ENCODE data around the gene CASP8. TPM values are rescaled to one million over a fixed set of nuclear protein-coding genes. Genes with fewer than 3 reads are reported as not detected.
"Not testable (repeated sequence)": the region's sequence is repeated elsewhere in the genome, so short reads cannot be mapped to it uniquely, and the experiment has no call there.

CASP8 gene
- total and polyA plus RNA-seq, 2 of the 8 experiments (the other 6 are each of a cell fraction or from before 2014, with no cell fraction given) = 2.3 to 3.6 TPM

DNA sequence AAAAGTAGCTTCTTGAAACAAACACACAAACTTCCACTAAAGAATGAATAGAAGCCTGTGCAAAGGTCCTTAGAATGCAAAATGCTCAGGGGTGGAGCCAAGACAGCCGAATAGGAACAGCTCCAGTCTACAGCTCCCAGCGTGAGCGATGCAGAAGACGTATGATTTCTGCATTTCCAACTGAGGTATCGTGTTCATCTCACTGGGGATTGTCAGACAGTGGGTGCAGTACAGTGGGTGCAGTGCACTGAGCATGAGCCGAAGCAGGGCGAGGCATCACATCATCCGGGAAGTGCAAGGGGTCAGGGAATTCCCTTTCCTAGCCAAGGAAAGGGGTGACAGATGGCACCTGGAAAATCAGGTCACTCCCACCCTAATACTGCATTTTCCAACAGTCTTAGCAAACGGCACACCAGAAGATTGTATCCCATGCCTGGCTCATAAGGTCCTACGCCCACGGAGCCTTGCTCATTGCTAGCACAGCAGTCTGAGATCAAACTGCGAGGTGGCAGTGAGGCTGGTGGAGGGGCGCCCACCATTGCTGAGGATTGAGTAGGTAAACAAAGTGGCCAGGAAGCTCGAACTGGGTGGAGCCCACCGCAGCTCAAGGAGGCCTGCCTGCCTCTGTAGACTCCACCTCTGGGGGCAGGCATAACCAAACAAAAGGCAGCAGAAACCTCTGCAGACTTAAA lies 30.3 kb downstream of the CASP8 start:
- H2AFZ ChIP-seq (ENCODE audit: low read length); H3K79me1 ChIP-seq (ENCODE audit: low read depth, low read length); H4K20me1 ChIP-seq (replicated peaks in 1 of 2; ENCODE audit: control insufficient read depth in 1 of 2, insufficient read depth in 2 of 2, low read length in 2 of 2); H3K27me3 ChIP-seq (replicated peaks in 1 of 4; ENCODE audit: control insufficient read depth in 3 of 4, extremely low read depth in 1 of 4, insufficient read depth in 3 of 4, low read length in 3 of 4); POLR2A ChIA-PET (ENCODE audit: partially characterized antibody); H3K36me3 ChIP-seq (ENCODE audit: control insufficient read depth in 2 of 4, insufficient read depth in 4 of 4, low read length in 3 of 4); H4K8ac ChIP-seq (ENCODE audit: extremely low read depth, insufficient read depth, low read length); H3K9me3 ChIP-seq (ENCODE audit: insufficient read depth in 2 of 2, low read depth in 1 of 2, low read length in 1 of 2); DNase-seq (ENCODE audit: low read depth in 1 of 2, low spot score in 2 of 2); H3K4me2 ChIP-seq (ENCODE audit: insufficient read depth in 1 of 2, low read depth in 2 of 2, low read length in 2 of 2); H3K79me2 ChIP-seq (ENCODE audit: control insufficient read depth in 1 of 2, insufficient read depth in 2 of 2, low read length in 2 of 2); H3K14ac ChIP-seq (ENCODE audit: insufficient read length); H3K23ac ChIP-seq (ENCODE audit: insufficient read length); H2BK20ac ChIP-seq (ENCODE audit: low read length); FAIRE-seq; H3K4ac ChIP-seq (replicated peaks; ENCODE audit: insufficient read length, low read depth, low read length); H2BK5ac ChIP-seq (ENCODE audit: low read depth, low read length); H3K4me3 ChIP-seq (ENCODE audit: extremely low read depth in 1 of 4, insufficient read depth in 2 of 4, low read depth in 3 of 4, low read length in 4 of 4); H3K56ac ChIP-seq (replicated peaks; ENCODE audit: insufficient read length, low read depth, low read length); H2BK120ac ChIP-seq (replicated peaks; ENCODE audit: low read depth, low read length); H2BK12ac ChIP-seq (ENCODE audit: low read depth, low read length); H3K9ac ChIP-seq (replicated peaks in 1 of 4; ENCODE audit: extremely low read depth in 1 of 4, low read depth in 3 of 4, low read length in 3 of 4); H3K4me1 ChIP-seq (replicated peaks in 1 of 4; ENCODE audit: control insufficient read depth in 3 of 4, insufficient read depth in 4 of 4, low read length in 3 of 4); H2BK15ac ChIP-seq (ENCODE audit: low read length); H4K5ac ChIP-seq (ENCODE audit: insufficient read length, low read depth, low read length); H3K27ac ChIP-seq (ENCODE audit: low read depth, low read length); H3K18ac ChIP-seq (ENCODE audit: extremely low read depth, low read length); H2AK5ac ChIP-seq (ENCODE audit: low read depth, low read length); H3K23me2 ChIP-seq (ENCODE audit: low read depth, low read length); H4K91ac ChIP-seq (replicated peaks; ENCODE audit: insufficient read length, low read length): not testable (repeated sequence)
- 81% methylated on average over 15 of the region's 15 CpGs; no CpG with 5 or more reads in 1 of the 2 experiments for WGBS, 2 experiments (ENCODE audit: extremely low coverage in 1 of 2, insufficient coverage in 1 of 2, insufficient read length in 1 of 2, insufficient replicate concordance in 2 of 2, low coverage in 1 of 2, low lambda C conversion rate in 2 of 2, missing lambda C conversion rate in 1 of 2)
- CTCF ChIA-PET (ENCODE audit: partially characterized antibody) = interaction anchor here (1.0 to 2.0 kb wide), 3 partner anchors 21 to 73 kb away, joined by 3 to 5 read pairs (median 3); no protein-coding TSS in a partner anchor
